Activated B cell treated with CpG ODN at 0.5 μM for 24 hours (primary cell): ENCODE data around the gene ASPRV1. TPM values are rescaled to one million over a fixed set of nuclear protein-coding genes. Genes with fewer than 3 reads are reported as not detected.

Experiments used
- ATAC-seq: fragments of 200-7000 bp; cut with Tn5 transposase; one replicate; pipeline ENCODE4 v1.10.0; 2021; ENCODE audit warnings: low read depth, mild to moderate bottlenecking, moderate library complexity
- CTCF ChIA-PET: fragments of 350-600 bp; sonication (Branson Sonifier 250); formaldehyde crosslinking; loops from one replicate; lab custom pipeline; 2021; ENCODE audit warnings: antibody characterized with exemption; lab: Charles Lee
- POLR2A ChIA-PET: fragments of 350-600 bp; sonication (Branson Sonifier 250); formaldehyde crosslinking; loops from one replicate; lab custom pipeline; 2021; ENCODE audit warnings: antibody characterized with exemption; lab: Charles Lee
- DNase-seq: peaks from one replicate; pipeline ENCODE4 v3.0.0; 2022
- H3K27ac Mint-ChIP-seq: one replicate; pipeline ENCODE4 v1.8.0; 2020; ENCODE audit warnings: mixed read lengths
- H3K27me3 Mint-ChIP-seq: one replicate; pipeline ENCODE4 v1.8.0; 2021; ENCODE audit warnings: mixed read lengths
- H3K36me3 Mint-ChIP-seq: one replicate; pipeline ENCODE4 v1.8.0; 2021; ENCODE audit warnings: low read depth, mixed read lengths
- H3K4me1 Mint-ChIP-seq: one replicate; pipeline ENCODE4 v1.8.0; 2021; ENCODE audit warnings: mixed read lengths
- H3K4me3 Mint-ChIP-seq: one replicate; pipeline ENCODE4 v1.8.0; 2020; ENCODE audit warnings: mild to moderate bottlenecking, mixed read lengths
- H3K9me3 Mint-ChIP-seq: one replicate; pipeline ENCODE4 v1.8.0; 2020; ENCODE audit warnings: mixed read lengths
- CTCF ChIP-seq: fragments of 200-600 bp; IDR thresholded peaks from one replicate; pipeline ENCODE4 v1.8.0; 2022; ENCODE audit warnings: antibody characterized with exemption, mild to moderate bottlenecking
- intact Hi-C: fragments of 100-400 bp; cut with micrococcal nuclease; formaldehyde crosslinking; loops from one replicate; pipeline ENCODE4 v1.15.1; 2024
- total RNA-seq: library from RNA; stranded (reverse); gene quantifications from 2 replicates; pipeline ENCODE4 v1.2.3, GENCODE V29; 2022

The ASPRV1 gene
- total RNA-seq, 1 donor from 2014 or later = 0.47 TPM

- Mint-ChIP-seq H3K9me3 (no peaks in the 10 kb centered on the region), H3K4me3 (no peak overlapping the region), H3K27ac (no peak overlapping the region), H3K4me1 (no peaks in the 10 kb centered on the region), H3K36me3 (no peaks in the 10 kb centered on the region), H3K27me3 (no peaks in the 10 kb centered on the region)
- POLR2A ChIA-PET = interaction anchor here (0.5 kb wide), 1 partner anchor 115 kb away, joined by 6 read pairs; no protein-coding TSS in a partner anchor
- DNase-seq = no peak
- ATAC-seq = no peak
- TF ChIP-seq CTCF = no peak
- intact Hi-C loops = no loop called here
- CTCF ChIA-PET = no interaction called here
Measured at GRCh38 chr2:69975136-69975852, 13.9 kb upstream of the ASPRV1 start.

GRCh38 chr2:69973335-69973735 lies 11.9 kb upstream of the ASPRV1 start:
- DNase-seq (no peak), ATAC-seq (no peak)
- Mint-ChIP-seq H3K27me3 (no peaks in the 10 kb centered on the region), H3K27ac (no peak overlapping the region), H3K4me3 (no peak overlapping the region), H3K9me3 (no peaks in the 10 kb centered on the region), H3K36me3 (no peaks in the 10 kb centered on the region), H3K4me1 (no peaks in the 10 kb centered on the region)
- ChIA-PET POLR2A (no interaction called here), CTCF (no interaction called here)
- TF ChIP-seq CTCF = no peak
- intact Hi-C loops = no loop called here

- no peaks in the 10 kb centered on the region for H3K9me3 Mint-ChIP-seq
- no peaks in the 10 kb centered on the region for H3K36me3 Mint-ChIP-seq
- no peak overlapping the region for H3K27ac Mint-ChIP-seq
- intact Hi-C loops = no loop called here
- CTCF ChIA-PET = no interaction called here
- no peak for TF ChIP-seq CTCF
- no peaks in the 10 kb centered on the region for H3K4me1 Mint-ChIP-seq
- POLR2A ChIA-PET = no interaction called here
- H3K4me3 Mint-ChIP-seq = no peak overlapping the region
- DNase-seq = no peak
- ATAC-seq = no peak
- no peaks in the 10 kb centered on the region for H3K27me3 Mint-ChIP-seq
Measured at GRCh38 chr2:69972822-69973221, 11.4 kb upstream of the ASPRV1 start.

GRCh38 chr2:69969991-69970390 lies 8.6 kb upstream of the ASPRV1 start:
- H3K4me1 Mint-ChIP-seq = no peaks in the 10 kb centered on the region
- ChIA-PET CTCF (no interaction called here), POLR2A (no interaction called here)
- ATAC-seq (no peak), DNase-seq (no peak)
- no peak overlapping the region for H3K27ac Mint-ChIP-seq
- intact Hi-C loops = no loop called here
- no peak overlapping the region for H3K4me3 Mint-ChIP-seq
- no peak for TF ChIP-seq CTCF
- no peaks in the 10 kb centered on the region for H3K27me3 Mint-ChIP-seq
- no peaks in the 10 kb centered on the region for H3K9me3 Mint-ChIP-seq
- H3K36me3 Mint-ChIP-seq = no peaks in the 10 kb centered on the region

- ChIA-PET CTCF (no interaction called here), POLR2A (no interaction called here)
- Mint-ChIP-seq H3K4me3 (no peak overlapping the region), H3K27me3 (no peaks in the 10 kb centered on the region), H3K27ac (no peak overlapping the region), H3K4me1 (no peaks in the 10 kb centered on the region), H3K9me3 (no peaks in the 10 kb centered on the region), H3K36me3 (no peaks in the 10 kb centered on the region)
- intact Hi-C loops = no loop called here
- DNase-seq (no peak), ATAC-seq (no peak)
- TF ChIP-seq CTCF = no peak
Measured at GRCh38 chr2:69969126-69969983, 7.9 kb upstream of the ASPRV1 start.
